Karpas-422 (cell line): ENCODE data around the gene PCCB. TPM values are rescaled to one million over a fixed set of nuclear protein-coding genes. Genes with fewer than 3 reads are reported as not detected.

Experiments
- DNase-seq: peaks from one replicate; pipeline ENCODE4 v3.0.0-alpha.2; 2015
- H2AFZ ChIP-seq: fragments of 200-600 bp; sonication (generic); 2 replicates; pipeline ENCODE4 v1.6.1; 2014; ENCODE audit warnings: antibody characterized with exemption, low read length, mixed read lengths
- H3K27ac ChIP-seq: fragments of 200-600 bp; sonication (generic); 2 replicates; pipeline ENCODE4 v1.5.1; 2014; ENCODE audit warnings: mild to moderate bottlenecking, low read length, moderate library complexity
- H3K27me3 ChIP-seq: fragments of 200-600 bp; sonication (generic); 2 replicates; pipeline ENCODE4 v1.6.1; 2014; ENCODE audit warnings: low read length, mixed read lengths
- H3K36me3 ChIP-seq: fragments of 200-600 bp; sonication (generic); 2 replicates; pipeline ENCODE4 v1.6.1; 2014; ENCODE audit warnings: low read length, mixed read lengths; ENCODE audit not compliant: insufficient read depth
- H3K4me1 ChIP-seq: fragments of 200-600 bp; sonication (generic); 2 replicates; pipeline ENCODE4 v1.6.1; 2014; ENCODE audit warnings: mild to moderate bottlenecking, low read length, mixed read lengths
- H3K4me2 ChIP-seq: fragments of 200-600 bp; sonication (generic); 2 replicates; pipeline ENCODE4 v1.6.1; 2014; ENCODE audit warnings: low read length, low read depth, mild to moderate bottlenecking; ENCODE audit not compliant: poor library complexity, severe bottlenecking
- H3K4me3 ChIP-seq: fragments of 200-600 bp; sonication (generic); 2 replicates; pipeline ENCODE4 v1.5.1; 2014; ENCODE audit warnings: mild to moderate bottlenecking, antibody characterized with exemption, low read length, mixed read lengths
- H3K79me2 ChIP-seq: fragments of 200-600 bp; sonication (generic); 2 replicates; pipeline ENCODE4 v1.6.1; 2014; ENCODE audit warnings: mild to moderate bottlenecking, low read length, mixed read lengths
- H3K9ac ChIP-seq: fragments of 200-600 bp; sonication (generic); 2 replicates; pipeline ENCODE4 v1.6.0; 2014; ENCODE audit warnings: low read length
- H3K9me2 ChIP-seq: fragments of 200-600 bp; sonication (generic), shearing (Covaris generic); replicated peaks from 2 replicates; pipeline ENCODE4 v1.6.0; 2014; ENCODE audit warnings: mild to moderate bottlenecking, low read length, moderate library complexity; ENCODE audit not compliant: insufficient read depth
- H3K9me3 ChIP-seq: fragments of 300-700, 200-600 bp; sonication (generic); 2 replicates; pipeline ENCODE4 v1.6.1; 2014; ENCODE audit warnings: low read length, mixed read lengths
- H4K20me1 ChIP-seq: fragments of 200-600 bp; sonication (generic); 2 replicates; pipeline ENCODE4 v1.6.1; 2014; ENCODE audit warnings: mild to moderate bottlenecking, antibody characterized with exemption, low read length, low read depth; ENCODE audit not compliant: insufficient read depth
- total RNA-seq: library from RNA; depleted of rRNA; stranded (reverse); fragments of >200 nt; shearing (Covaris generic); gene quantifications from 2 replicates; pipeline ENCODE4 v1.2.3, GENCODE V29; 2014; ENCODE audit warnings: low replicate concordance

PCCB gene
- total RNA-seq, 1 experiment from 2014 or later, result 59.2 TPM

GRCh38 chr3:136300444-136300843 is 50.3 kb downstream of the PCCB start:
- Histone ChIP-seq H3K9me2 (no peaks in the 10 kb centered on the region), H3K27me3 (no peaks in the 10 kb centered on the region), H3K27ac (no peak overlapping the region), H3K4me1 (no peaks in the 10 kb centered on the region; the same call in 1 of the 2 replicates), H3K4me3 (no peak overlapping the region), H4K20me1 (no peaks in the 10 kb centered on the region), H2AFZ (no peak overlapping the region), H3K79me2 (no peaks in the 10 kb centered on the region), H3K9me3 (no peaks in the 10 kb centered on the region), H3K4me2 (no peak overlapping the region), H3K36me3 (peaks cover 34% of the 10 kb centered on the region), H3K9ac (no peak overlapping the region)
- DNase-seq, result no peak

DNA sequence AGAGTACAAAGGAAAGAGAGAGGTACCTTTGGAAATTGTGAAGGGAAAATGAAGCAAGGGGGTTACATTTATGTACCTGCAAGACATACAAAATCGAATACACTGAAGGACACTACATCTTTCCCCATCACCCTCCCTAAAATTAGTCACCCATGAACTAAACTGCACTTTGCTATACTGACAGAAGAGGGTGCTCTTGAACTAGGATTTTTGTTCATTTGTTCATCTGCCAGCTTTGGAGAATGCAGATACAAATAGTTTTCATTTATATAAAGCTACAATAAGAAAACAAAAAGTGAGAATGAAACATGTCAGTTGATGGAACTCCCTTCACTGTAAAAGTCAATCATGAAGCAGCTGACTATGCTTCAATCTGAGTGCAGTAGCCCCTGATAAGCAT is 55.7 kb downstream of the PCCB start:
- DNase-seq, result peak; percentile 84

GRCh38 chr3:136311261-136311660 is 61.1 kb downstream of the PCCB start:
- Histone ChIP-seq H3K9me2 (no peaks in the 10 kb centered on the region), H3K36me3 (no peaks in the 10 kb centered on the region), H3K4me3 (no peak overlapping the region), H2AFZ (no peak overlapping the region), H3K9ac (no peak overlapping the region), H4K20me1 (no peaks in the 10 kb centered on the region), H3K4me2 (no peak overlapping the region), H3K27me3 (no peaks in the 10 kb centered on the region), H3K79me2 (peaks cover 6% of the 10 kb centered on the region), H3K9me3 (no peaks in the 10 kb centered on the region), H3K27ac (no peak overlapping the region), H3K4me1 (no peaks in the 10 kb centered on the region; the same call in 1 of the 2 replicates)
- DNase-seq, result no peak

More for the DNA sequence above, 55.7 kb downstream of the PCCB start:
- H3K79me2 ChIP-seq, result peaks cover 6% of the 10 kb centered on the region
- H3K36me3 ChIP-seq, result peaks cover 3% of the 10 kb centered on the region; the same call in 1 of the 2 replicates
- no peak overlapping the region for H2AFZ ChIP-seq
- H3K27ac ChIP-seq, result no peak overlapping the region
- no peaks in the 10 kb centered on the region for H3K27me3 ChIP-seq
- peaks cover 3% of the 10 kb centered on the region; the same call in 1 of the 2 replicates for H3K4me1 ChIP-seq
- H3K9me3 ChIP-seq, result no peaks in the 10 kb centered on the region
- no peak overlapping the region for H3K4me3 ChIP-seq
- H3K4me2 ChIP-seq, result no peak overlapping the region
- no peaks in the 10 kb centered on the region for H4K20me1 ChIP-seq
- no peaks in the 10 kb centered on the region for H3K9me2 ChIP-seq
- H3K9ac ChIP-seq, result no peak overlapping the region

DNA sequence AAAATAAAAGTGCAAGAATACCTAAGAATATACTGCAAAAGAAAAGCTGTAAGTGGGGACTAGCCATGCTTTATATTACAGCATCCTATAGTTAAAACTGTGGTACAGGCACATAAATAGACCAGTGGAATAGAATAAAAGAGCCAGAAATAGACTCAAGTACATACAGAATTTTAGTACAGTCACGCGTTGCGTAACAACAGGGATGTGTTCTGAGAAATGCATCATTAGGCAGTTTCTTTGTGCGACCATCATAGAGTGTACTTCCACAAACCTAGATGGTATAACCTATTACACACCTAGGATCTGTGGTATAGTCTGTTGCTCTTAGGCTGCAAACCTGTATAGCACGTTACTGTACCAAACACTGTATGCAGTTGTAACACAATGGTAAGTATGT is 61.8 kb downstream of the PCCB start:
- peaks cover under 1% of the 10 kb centered on the region for H3K79me2 ChIP-seq
- H3K9me2 ChIP-seq, result no peaks in the 10 kb centered on the region
- H3K9ac ChIP-seq, result no peak overlapping the region
- H3K27ac ChIP-seq, result no peak overlapping the region
- no peaks in the 10 kb centered on the region for H3K36me3 ChIP-seq
- no peak overlapping the region for H3K4me3 ChIP-seq
- no peaks in the 10 kb centered on the region for H3K9me3 ChIP-seq
- no peak for DNase-seq
- no peak overlapping the region for H3K4me2 ChIP-seq
- no peaks in the 10 kb centered on the region for H3K27me3 ChIP-seq
- no peaks in the 10 kb centered on the region; the same call in 1 of the 2 replicates for H3K4me1 ChIP-seq
- no peaks in the 10 kb centered on the region for H4K20me1 ChIP-seq
- H2AFZ ChIP-seq, result no peak overlapping the region

GRCh38 chr3:136326316-136326715 is 76.2 kb downstream of the PCCB start:
- Histone ChIP-seq H3K27ac (no peak overlapping the region), H4K20me1 (no peaks in the 10 kb centered on the region), H3K27me3 (no peaks in the 10 kb centered on the region), H3K79me2 (peaks cover 5% of the 10 kb centered on the region; the same call in 1 of the 2 replicates), H3K9me3 (peaks cover 21% of the 10 kb centered on the region), H2AFZ (no peak overlapping the region), H3K4me3 (no peak overlapping the region), H3K4me2 (no peak overlapping the region), H3K9ac (no peak overlapping the region), H3K36me3 (peaks cover 32% of the 10 kb centered on the region), H3K9me2 (no peaks in the 10 kb centered on the region), H3K4me1 (no peaks in the 10 kb centered on the region)
- DNase-seq, result no peak

- Histone ChIP-seq H4K20me1 (no peaks in the 10 kb centered on the region), H3K9me3 (peaks cover 11% of the 10 kb centered on the region), H3K9ac (no peak overlapping the region), H3K9me2 (no peaks in the 10 kb centered on the region), H2AFZ (no peak overlapping the region), H3K4me1 (no peaks in the 10 kb centered on the region), H3K4me3 (no peak overlapping the region), H3K27ac (no peak overlapping the region), H3K79me2 (peaks cover 4% of the 10 kb centered on the region; the same call in 1 of the 2 replicates), H3K27me3 (no peaks in the 10 kb centered on the region), H3K4me2 (no peak overlapping the region), H3K36me3 (peaks cover 22% of the 10 kb centered on the region)
- no peak for DNase-seq
These were observed 77.5 kb downstream of the PCCB start for GRCh38 chr3:136327671-136328070.

GRCh38 chr3:136329593-136329992 is 79.5 kb downstream of the PCCB start:
- no peaks in the 10 kb centered on the region for H3K9me3 ChIP-seq

DNA sequence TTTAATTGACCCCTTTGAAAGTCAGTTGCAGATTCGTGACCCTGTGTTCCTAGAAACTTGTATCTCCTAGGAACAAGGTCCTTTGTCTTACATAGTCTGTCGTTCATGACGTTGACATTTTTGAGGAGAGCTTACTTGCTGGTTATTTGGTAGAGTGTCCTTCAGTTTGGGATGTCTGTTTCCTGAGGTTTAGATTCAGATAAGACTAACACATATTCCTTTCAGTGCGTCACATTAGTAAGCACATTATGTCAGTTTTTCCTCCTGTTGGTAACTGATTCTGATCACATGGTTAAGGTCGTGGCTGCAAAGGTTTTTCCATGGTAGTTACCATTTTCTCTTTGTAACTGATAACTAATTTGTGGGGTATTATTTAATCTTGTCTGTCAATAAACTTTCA is 80.8 kb downstream of the PCCB start:
- Histone ChIP-seq H3K27ac (no peak overlapping the region), H3K4me2 (no peak overlapping the region), H3K4me3 (no peak overlapping the region), H3K79me2 (no peaks in the 10 kb centered on the region), H3K36me3 (peaks cover 17% of the 10 kb centered on the region; the same call in 1 of the 2 replicates), H3K27me3 (no peaks in the 10 kb centered on the region), H2AFZ (no peak overlapping the region), H4K20me1 (no peaks in the 10 kb centered on the region), H3K9me3 (no peaks in the 10 kb centered on the region), H3K9ac (no peak overlapping the region), H3K9me2 (no peaks in the 10 kb centered on the region), H3K4me1 (peaks cover 3% of the 10 kb centered on the region; the same call in 1 of the 2 replicates)
- DNase-seq, result no peak

More at GRCh38 chr3:136329593-136329992, 79.5 kb downstream of the PCCB start:
- Histone ChIP-seq H3K4me1 (no peaks in the 10 kb centered on the region), H3K27ac (no peak overlapping the region), H3K9me2 (no peaks in the 10 kb centered on the region), H3K79me2 (no peaks in the 10 kb centered on the region), H3K9ac (no peak overlapping the region), H3K4me3 (no peak overlapping the region), H2AFZ (no peak overlapping the region), H3K36me3 (peaks cover 14% of the 10 kb centered on the region; the same call in 1 of the 2 replicates), H3K27me3 (no peaks in the 10 kb centered on the region), H3K4me2 (no peak overlapping the region), H4K20me1 (no peaks in the 10 kb centered on the region)
- DNase-seq, result no peak
